Progenitor cell of endocrine pancreas (in vitro differentiated cells): ENCODE measurements around the gene CSNK2A3. TPM values are rescaled to one million over a fixed set of nuclear protein-coding genes. Genes with fewer than 3 reads are reported as not detected.

Source experiments
- DNase-seq: peaks from one replicate; pipeline ENCODE4 v3.0.0; 2021; ENCODE audit warnings: low spot score; ENCODE audit not compliant: unreplicated experiment
- H3K27ac Mint-ChIP-seq: 2 replicates; pipeline ENCODE4 v1.8.0; 2021; ENCODE audit warnings: mild to moderate bottlenecking, moderate library complexity, mixed read lengths
- H3K27me3 Mint-ChIP-seq: 2 replicates; pipeline ENCODE4 v1.8.0; 2021; ENCODE audit warnings: mixed read lengths
- H3K36me3 Mint-ChIP-seq: 2 replicates; pipeline ENCODE4 v1.8.0; 2022; ENCODE audit warnings: mixed read lengths; ENCODE audit not compliant: insufficient read depth
- H3K4me1 Mint-ChIP-seq: 2 replicates; pipeline ENCODE4 v1.8.0; 2021; ENCODE audit warnings: low read depth, mixed read lengths
- H3K4me3 Mint-ChIP-seq: 2 replicates; pipeline ENCODE4 v1.8.0; 2021; ENCODE audit warnings: low read depth, mild to moderate bottlenecking, moderate library complexity, mixed read lengths
- H3K9me3 Mint-ChIP-seq: 2 replicates; pipeline ENCODE4 v1.8.0; 2021; ENCODE audit warnings: low read depth, mixed read lengths
- CTCF ChIP-seq: fragments of 200-600 bp; sonication (generic); IDR thresholded peaks from one replicate; pipeline ENCODE4 v1.5.0; 2021; ENCODE audit warnings: antibody characterized with exemption, mild to moderate bottlenecking; ENCODE audit not compliant: unreplicated experiment
- total RNA-seq: library from RNA; stranded (reverse); gene quantifications from 2 replicates; pipeline ENCODE4 v1.2.1, GENCODE V29; 2021

CSNK2A3 gene
- total RNA-seq, 1 donor from 2014 or later = 1.3 TPM

- Mint-ChIP-seq H3K27ac (no peak overlapping the region), H3K27me3 (no peaks in the 10 kb centered on the region), H3K36me3 (no peaks in the 10 kb centered on the region), H3K9me3 (peaks cover 4% of the 10 kb centered on the region), H3K4me3 (no peak overlapping the region), H3K4me1 (peaks cover 2% of the 10 kb centered on the region)
- no peak for TF ChIP-seq CTCF
- no peak for DNase-seq
These were observed 29.0 kb downstream of the CSNK2A3 start for GRCh38 chr11:11324090-11324489.

DNA sequence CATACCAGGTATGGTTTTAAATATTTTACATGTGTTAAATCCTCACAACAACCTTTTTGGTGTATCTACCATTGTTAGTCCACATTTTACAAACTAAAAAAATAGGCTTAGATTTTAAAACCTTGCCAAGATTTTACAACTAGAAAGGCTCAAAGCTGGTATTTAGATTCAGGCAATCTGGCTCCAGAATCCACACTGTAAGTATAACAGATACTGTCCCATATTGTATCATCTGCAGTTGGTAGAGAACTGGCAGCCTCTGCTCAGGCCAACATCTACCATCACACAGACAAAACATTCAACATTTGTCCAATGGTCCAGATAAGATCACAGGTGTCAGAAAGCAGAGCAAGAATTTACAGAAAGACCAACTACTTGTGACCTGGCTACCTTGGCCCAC, 30.9 kb downstream of the CSNK2A3 start:
- no peak overlapping the region for H3K27ac Mint-ChIP-seq
- H3K4me1 Mint-ChIP-seq = peaks cover 2% of the 10 kb centered on the region
- no peaks in the 10 kb centered on the region for H3K36me3 Mint-ChIP-seq
- H3K9me3 Mint-ChIP-seq = peaks cover 4% of the 10 kb centered on the region
- H3K27me3 Mint-ChIP-seq = no peaks in the 10 kb centered on the region
- no peak for DNase-seq
- TF ChIP-seq CTCF = no peak
- no peak overlapping the region for H3K4me3 Mint-ChIP-seq

- Mint-ChIP-seq H3K4me3 (no peak overlapping the region), H3K9me3 (peaks cover 4% of the 10 kb centered on the region), H3K27ac (no peak overlapping the region), H3K36me3 (no peaks in the 10 kb centered on the region), H3K4me1 (peaks cover 2% of the 10 kb centered on the region), H3K27me3 (no peaks in the 10 kb centered on the region)
- TF ChIP-seq CTCF = no peak
- DNase-seq = no peak
These were observed 32.2 kb downstream of the CSNK2A3 start for GRCh38 chr11:11320825-11321224.

- Mint-ChIP-seq H3K27me3 (no peaks in the 10 kb centered on the region), H3K4me1 (peaks cover 2% of the 10 kb centered on the region), H3K9me3 (peaks cover 4% of the 10 kb centered on the region), H3K4me3 (no peak overlapping the region), H3K36me3 (no peaks in the 10 kb centered on the region), H3K27ac (no peak overlapping the region)
- TF ChIP-seq CTCF = no peak
- DNase-seq = no peak
These were observed 34.1 kb downstream of the CSNK2A3 start for GRCh38 chr11:11318961-11319360.

DNA sequence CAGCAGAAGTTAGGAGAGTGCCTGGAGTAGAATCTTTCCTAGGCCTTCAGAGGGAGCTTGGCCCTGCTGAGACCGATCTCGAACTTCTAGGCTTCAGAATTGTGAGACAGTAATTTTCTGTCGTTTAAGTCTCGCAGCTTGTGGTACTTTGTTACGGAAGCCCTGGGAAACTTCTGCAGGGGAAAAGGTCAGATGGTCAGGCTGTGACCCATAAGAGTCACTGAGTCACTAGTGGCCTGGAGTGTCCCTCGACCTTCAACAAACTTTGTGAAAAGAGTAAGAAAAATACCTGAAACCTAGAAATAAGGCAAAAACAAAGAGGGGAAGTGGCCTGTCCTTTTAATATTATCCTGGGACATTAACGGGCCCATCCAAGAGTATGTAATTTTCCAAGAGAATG, 34.6 kb downstream of the CSNK2A3 start:
- TF ChIP-seq CTCF = no peak
- Mint-ChIP-seq H3K4me1 (peaks cover 2% of the 10 kb centered on the region), H3K27me3 (no peaks in the 10 kb centered on the region)

More for the DNA sequence above, 34.6 kb downstream of the CSNK2A3 start:
- Mint-ChIP-seq H3K27ac (no peak overlapping the region), H3K36me3 (no peaks in the 10 kb centered on the region), H3K4me3 (no peak overlapping the region), H3K9me3 (peaks cover 4% of the 10 kb centered on the region)
- no peak for DNase-seq
